ENCODE data around the gene NPAS1. TPM values are rescaled to one million over a fixed set of nuclear protein-coding genes. Genes with fewer than 3 reads are reported as not detected.

The NPAS1 gene
- total RNA-seq, 2 experiments from 2014 or later = 1.1 to 2.1 TPM

DNA sequence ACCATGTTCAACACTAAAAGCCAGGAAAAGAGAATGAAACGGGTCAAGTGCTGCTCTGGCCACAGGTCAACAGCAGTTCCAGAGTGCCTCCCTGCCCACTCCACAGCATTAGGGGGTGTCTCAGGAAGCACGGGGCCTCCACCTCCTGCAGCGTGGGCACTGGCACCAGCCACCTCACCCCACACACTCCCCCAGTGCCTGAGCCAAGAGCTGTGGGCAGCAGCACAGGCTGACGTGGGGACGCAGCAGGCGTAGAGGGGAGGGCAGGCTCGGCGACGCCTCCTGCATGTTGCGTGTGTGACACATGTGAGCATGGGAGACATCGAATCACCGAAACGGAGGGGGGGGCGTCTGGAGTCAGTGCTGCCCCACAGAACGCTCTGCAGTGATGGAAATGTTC lies 50.2 kb downstream of the NPAS1 start:
- Histone ChIP-seq H3K36me3 (ENCODE audit: insufficient read depth, low read length) (peaks cover 88% of the 10 kb centered on the region), H3K4me3 (ENCODE audit: low read length) (no peak overlapping the region), H3K27ac (ENCODE audit: low read depth in 1 of 2, low read length in 2 of 2) (no peak overlapping the region), H3K9me3 (ENCODE audit: control insufficient read depth in 1 of 2, insufficient read depth in 1 of 2, low read length in 2 of 2) (no peaks in the 10 kb centered on the region), H3K4me1 (ENCODE audit: insufficient read depth, low read length) (no peaks in the 10 kb centered on the region), H3K27me3 (ENCODE audit: control insufficient read depth in 1 of 2, insufficient read depth in 2 of 2, low read length in 2 of 2) (no peaks in the 10 kb centered on the region)
- ChIA-PET CTCF (no interaction called here), POLR2A (no interaction called here)
- Mint-ChIP-seq H3K36me3 (ENCODE audit: low read depth) (peaks cover 74% of the 10 kb centered on the region), H3K4me1 (ENCODE audit: low read depth) (no peaks in the 10 kb centered on the region), H3K4me3 (no peak overlapping the region), H3K27me3 (no peaks in the 10 kb centered on the region), H3K27ac (no peak overlapping the region), H3K9me3 (no peaks in the 10 kb centered on the region)
- intact Hi-C loops (cut with DNase I, micrococcal nuclease) = no loop called here
- peak in 1 of 14 experiments; percentile 13 for DNase-seq
- ATAC-seq (ENCODE audit: poor library complexity) = no peak
- TF ChIP-seq, protein P1, sequence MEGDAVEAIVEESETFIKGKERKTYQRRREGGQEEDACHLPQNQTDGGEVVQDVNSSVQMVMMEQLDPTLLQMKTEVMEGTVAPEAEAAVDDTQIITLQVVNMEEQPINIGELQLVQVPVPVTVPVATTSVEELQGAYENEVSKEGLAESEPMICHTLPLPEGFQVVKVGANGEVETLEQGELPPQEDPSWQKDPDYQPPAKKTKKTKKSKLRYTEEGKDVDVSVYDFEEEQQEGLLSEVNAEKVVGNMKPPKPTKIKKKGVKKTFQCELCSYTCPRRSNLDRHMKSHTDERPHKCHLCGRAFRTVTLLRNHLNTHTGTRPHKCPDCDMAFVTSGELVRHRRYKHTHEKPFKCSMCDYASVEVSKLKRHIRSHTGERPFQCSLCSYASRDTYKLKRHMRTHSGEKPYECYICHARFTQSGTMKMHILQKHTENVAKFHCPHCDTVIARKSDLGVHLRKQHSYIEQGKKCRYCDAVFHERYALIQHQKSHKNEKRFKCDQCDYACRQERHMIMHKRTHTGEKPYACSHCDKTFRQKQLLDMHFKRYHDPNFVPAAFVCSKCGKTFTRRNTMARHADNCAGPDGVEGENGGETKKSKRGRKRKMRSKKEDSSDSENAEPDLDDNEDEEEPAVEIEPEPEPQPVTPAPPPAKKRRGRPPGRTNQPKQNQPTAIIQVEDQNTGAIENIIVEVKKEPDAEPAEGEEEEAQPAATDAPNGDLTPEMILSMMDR (IDR thresholded peaks at IDR 0.05) = no peak

DNA sequence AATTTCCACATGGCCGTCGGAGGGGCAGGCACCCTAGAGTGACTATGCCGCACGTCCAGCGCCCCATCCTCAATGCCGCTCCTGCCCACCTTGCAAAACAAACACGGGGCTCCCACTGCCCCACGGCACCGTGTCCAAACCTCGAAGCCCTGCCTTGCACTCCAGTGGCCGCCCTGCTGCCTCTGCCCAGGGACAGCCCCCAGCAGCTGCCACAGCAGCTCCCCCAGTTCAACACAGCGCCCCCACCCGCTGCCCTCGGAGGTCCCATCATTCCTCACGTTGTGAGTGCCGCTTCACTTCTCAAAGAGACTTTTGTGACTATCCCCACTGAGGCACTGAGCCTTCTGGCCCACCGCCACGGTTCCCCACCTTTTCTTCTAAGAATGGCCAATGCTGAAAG lies 51.1 kb downstream of the NPAS1 start:
- no peak overlapping the region for H3K27ac ChIP-seq (ENCODE audit: low read depth in 1 of 2, low read length in 2 of 2)
- H3K27me3 Mint-ChIP-seq = no peaks in the 10 kb centered on the region
- TF ChIP-seq, protein P1 (IDR thresholded peaks at IDR 0.05) = no peak
- intact Hi-C loops (cut with DNase I, micrococcal nuclease) = no loop called here
- DNase-seq (peak in 1 of 14 experiments; percentile 10), ATAC-seq (ENCODE audit: poor library complexity) (no peak)
- H3K4me1 ChIP-seq (ENCODE audit: insufficient read depth, low read length) = peaks cover 2% of the 10 kb centered on the region
- CTCF ChIA-PET = no interaction called here
- H3K27ac Mint-ChIP-seq = no peak overlapping the region
- peaks cover 72% of the 10 kb centered on the region for H3K36me3 Mint-ChIP-seq (ENCODE audit: low read depth)
- no peaks in the 10 kb centered on the region for H3K27me3 ChIP-seq (ENCODE audit: control insufficient read depth in 1 of 2, insufficient read depth in 2 of 2, low read length in 2 of 2)
- H3K4me1 Mint-ChIP-seq (ENCODE audit: low read depth) = peaks cover 6% of the 10 kb centered on the region
- H3K36me3 ChIP-seq (ENCODE audit: insufficient read depth, low read length) = peaks cover 91% of the 10 kb centered on the region
- POLR2A ChIA-PET = no interaction called here
- no peaks in the 10 kb centered on the region for H3K9me3 Mint-ChIP-seq
- H3K4me3 ChIP-seq (ENCODE audit: low read length) = no peak overlapping the region
- no peaks in the 10 kb centered on the region for H3K9me3 ChIP-seq (ENCODE audit: control insufficient read depth in 1 of 2, insufficient read depth in 1 of 2, low read length in 2 of 2)
- no peak overlapping the region for H3K4me3 Mint-ChIP-seq

DNA sequence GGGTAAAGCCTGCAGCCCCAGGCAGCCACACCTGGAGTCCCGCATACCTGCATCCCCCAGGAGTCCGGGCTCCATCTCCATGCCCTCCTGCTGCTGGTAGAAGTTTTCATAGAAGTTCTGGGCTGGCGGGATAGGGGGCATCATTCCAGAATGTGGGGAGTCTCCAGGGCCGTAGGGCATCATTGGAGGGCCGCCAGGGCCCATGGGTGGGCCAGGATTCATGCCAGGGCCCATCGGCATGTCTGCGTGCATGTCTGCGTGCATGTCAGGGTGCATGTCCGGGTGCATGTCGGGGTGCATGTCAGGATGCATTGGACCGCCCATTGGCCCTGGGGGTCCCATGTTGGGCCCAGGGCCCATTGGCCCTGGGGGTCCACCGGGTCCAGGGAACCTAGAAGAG lies 52.1 kb downstream of the NPAS1 start:
- no peak overlapping the region for H3K27ac Mint-ChIP-seq
- CTCF ChIA-PET = no interaction called here
- Histone ChIP-seq H3K36me3 (ENCODE audit: insufficient read depth, low read length) (peaks cover 91% of the 10 kb centered on the region), H3K27ac (ENCODE audit: low read depth in 1 of 2, low read length in 2 of 2) (no peak overlapping the region), H3K4me1 (ENCODE audit: insufficient read depth, low read length) (peaks cover 4% of the 10 kb centered on the region), H3K9me3 (ENCODE audit: control insufficient read depth in 1 of 2, insufficient read depth in 1 of 2, low read length in 2 of 2) (no peaks in the 10 kb centered on the region), H3K4me3 (ENCODE audit: low read length) (no peak overlapping the region), H3K27me3 (ENCODE audit: control insufficient read depth in 1 of 2, insufficient read depth in 2 of 2, low read length in 2 of 2) (no peaks in the 10 kb centered on the region)
- DNase-seq (peak in 1 of 14 experiments; percentile 18), ATAC-seq (ENCODE audit: poor library complexity) (no peak)
- no peaks in the 10 kb centered on the region for H3K27me3 Mint-ChIP-seq
- intact Hi-C loops (cut with DNase I, micrococcal nuclease) = no loop called here
- H3K4me3 Mint-ChIP-seq = no peak overlapping the region
- POLR2A ChIA-PET = no interaction called here
- TF ChIP-seq, protein P1 (IDR thresholded peaks at IDR 0.05) = no peak
- no peaks in the 10 kb centered on the region for H3K9me3 Mint-ChIP-seq
- H3K36me3 Mint-ChIP-seq (ENCODE audit: low read depth) = peaks cover 74% of the 10 kb centered on the region
- H3K4me1 Mint-ChIP-seq (ENCODE audit: low read depth) = peaks cover 6% of the 10 kb centered on the region

Measured in CD4-positive, alpha-beta T cell (primary cell).